Prostate gland (tissue), 2 donors: ENCODE measurements around the gene FGF8.

ENCODE experiments used
- CTCF ChIP-seq, 4 experiments: fragments of 200-600 bp in 2 of 4; fragments of 450-650 bp in 2 of 4; sonication (generic) in 2 of 4; IDR thresholded peaks; 1 replicate in 3 of 4; 2 replicates in 1 of 4; pipeline ENCODE4 v1.5.1; 2016 to 2019; ENCODE audit warnings: antibody characterized with exemption in 4 of 4, mild to moderate bottlenecking in 2 of 4, moderate library complexity in 2 of 4
- POLR2A ChIP-seq: fragments of 450-650 bp; IDR thresholded peaks from one replicate; pipeline ENCODE4 v1.6.1; 2016; ENCODE audit warnings: antibody characterized with exemption, mild to moderate bottlenecking
- POLR2AphosphoS5 ChIP-seq: sonication (generic); formaldehyde crosslinking; IDR thresholded peaks from one replicate; pipeline ENCODE4 v1.6.1; 2017; ENCODE audit warnings: antibody characterized with exemption

GRCh38 chr10:101726115-101726387 is 49.9 kb downstream of the FGF8 start:
- TF ChIP-seq CTCF (IDR thresholded peaks at IDR 0.05) (no peak), POLR2A (no peak), POLR2AphosphoS5 (no peak)
